AG04450 (cell line): ENCODE data around the gene PCYOX1L. TPM values are rescaled to one million over a fixed set of nuclear protein-coding genes. Genes with fewer than 3 reads are reported as not detected.

Experiments
- CTCF ChIA-PET: fragments of 300-600, 350-600 bp; formaldehyde crosslinking; extraction: SDS; loops from one replicate; lab custom pipeline; 2022; ENCODE audit warnings: antibody characterized with exemption, inconsistent platforms; lab: Charles Lee
- POLR2A ChIA-PET: fragments of 350-600 bp; formaldehyde crosslinking; extraction: SDS; loops from one replicate; lab custom pipeline; 2021; ENCODE audit warnings: antibody characterized with exemption, inconsistent platforms; lab: Yijun Ruan, JAX
- DNase-seq: peaks from one replicate; pipeline ENCODE4 v3.0.0-alpha.2; 2011; ENCODE audit warnings: low read depth, low spot score
- H3K27ac ChIP-seq: one replicate; pipeline ENCODE4 v1.5.1; 2012; ENCODE audit warnings: low read depth, low read length, control low read depth
- H3K27me3 ChIP-seq: one replicate; pipeline ENCODE4 v1.6.0; 2012; ENCODE audit warnings: low read length; ENCODE audit not compliant: control insufficient read depth, insufficient read depth
- H3K4me3 ChIP-seq: 2 replicates; pipeline ENCODE4 v1.5.1; 2011; ENCODE audit warnings: mild to moderate bottlenecking, low read depth, low read length, control low read depth
- H3K9me3 ChIP-seq: 2 replicates; pipeline ENCODE4 v1.5.1; 2012; ENCODE audit warnings: low read length; ENCODE audit not compliant: control insufficient read depth, insufficient read depth
- polyA plus RNA-seq: library from polyadenylated mRNA; depleted of rRNA; stranded (reverse); fragments of >200 nt; gene quantifications from 2 replicates; pipeline ENCODE4 v1.2.3, GENCODE V29; 2011
- TF ChIP-seq, protein P1 (sequence below): IDR thresholded peaks from 2 replicates; pipeline ENCODE4 v1.5.1; 2011; ENCODE audit warnings: low read depth, low read length, control low read depth, inconsistent platforms

PCYOX1L gene
- polyA plus RNA-seq, 1 experiment = 11.0 TPM

DNA sequence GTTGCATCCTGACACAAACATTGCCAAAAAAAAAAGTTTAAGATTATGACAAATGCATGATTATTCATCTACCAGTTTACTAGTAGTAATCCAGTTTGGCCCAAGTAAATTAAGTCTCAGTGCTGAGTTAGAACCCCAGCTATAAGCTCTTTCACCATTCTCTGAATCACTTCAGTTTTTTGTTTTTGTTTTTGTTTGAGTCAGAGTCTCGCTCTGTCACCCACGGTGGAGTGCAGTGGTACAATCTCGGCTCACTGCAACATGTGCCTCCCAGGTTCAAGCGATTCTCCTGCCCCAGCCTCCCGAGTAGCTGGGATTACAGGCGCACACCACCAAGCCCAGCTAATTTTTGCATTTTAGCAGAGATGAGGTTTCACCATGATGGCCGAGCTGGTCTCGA lies 1.5 kb upstream of the PCYOX1L start:
- Histone ChIP-seq H3K27me3 (no peaks in the 10 kb centered on the region), H3K9me3 (no peaks in the 10 kb centered on the region; the same call in 1 of the 2 replicates), H3K27ac (no peak overlapping the region), H3K4me3 (no peak overlapping the region)
- TF ChIP-seq, protein P1, sequence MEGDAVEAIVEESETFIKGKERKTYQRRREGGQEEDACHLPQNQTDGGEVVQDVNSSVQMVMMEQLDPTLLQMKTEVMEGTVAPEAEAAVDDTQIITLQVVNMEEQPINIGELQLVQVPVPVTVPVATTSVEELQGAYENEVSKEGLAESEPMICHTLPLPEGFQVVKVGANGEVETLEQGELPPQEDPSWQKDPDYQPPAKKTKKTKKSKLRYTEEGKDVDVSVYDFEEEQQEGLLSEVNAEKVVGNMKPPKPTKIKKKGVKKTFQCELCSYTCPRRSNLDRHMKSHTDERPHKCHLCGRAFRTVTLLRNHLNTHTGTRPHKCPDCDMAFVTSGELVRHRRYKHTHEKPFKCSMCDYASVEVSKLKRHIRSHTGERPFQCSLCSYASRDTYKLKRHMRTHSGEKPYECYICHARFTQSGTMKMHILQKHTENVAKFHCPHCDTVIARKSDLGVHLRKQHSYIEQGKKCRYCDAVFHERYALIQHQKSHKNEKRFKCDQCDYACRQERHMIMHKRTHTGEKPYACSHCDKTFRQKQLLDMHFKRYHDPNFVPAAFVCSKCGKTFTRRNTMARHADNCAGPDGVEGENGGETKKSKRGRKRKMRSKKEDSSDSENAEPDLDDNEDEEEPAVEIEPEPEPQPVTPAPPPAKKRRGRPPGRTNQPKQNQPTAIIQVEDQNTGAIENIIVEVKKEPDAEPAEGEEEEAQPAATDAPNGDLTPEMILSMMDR = no peak
- ChIA-PET POLR2A (no interaction called here), CTCF (interaction anchor here (0.5 to 4.6 kb wide), 5 partner anchors 11 to 231 kb away, joined by 3 to 36 read pairs (median 18); no protein-coding TSS in a partner anchor)
- no peak for DNase-seq

DNA sequence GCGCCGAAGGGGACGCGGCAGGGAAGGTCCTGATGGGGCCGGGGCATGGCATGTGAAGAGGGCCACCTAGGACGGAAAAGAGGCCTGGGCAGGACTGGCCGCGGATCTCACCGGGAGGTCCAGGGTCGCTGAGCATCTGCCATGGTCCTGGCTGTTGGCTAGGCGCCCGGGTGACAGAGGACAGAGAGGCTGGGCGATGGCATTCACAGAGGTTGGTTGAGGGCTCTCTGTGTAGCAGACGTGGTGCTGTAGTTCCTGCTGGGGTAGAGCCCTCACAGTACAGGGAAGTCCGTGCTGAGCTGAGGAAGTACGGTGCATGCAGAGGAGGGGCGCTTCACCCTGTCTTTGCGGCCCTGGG lies 427 bp downstream of the PCYOX1L start:
- H3K4me3 ChIP-seq = peak overlapping the region; percentile 79
- H3K9me3 ChIP-seq = no peaks in the 10 kb centered on the region; the same call in 1 of the 2 replicates
- TF ChIP-seq, protein P1 = no peak
- ChIA-PET POLR2A (interaction anchor here (0.6 to 1.3 kb wide), 9 partner anchors 12 to 266 kb away, joined by 3 to 8 read pairs (median 4); no protein-coding TSS in a partner anchor), CTCF (interaction anchor here (0.6 to 3.1 kb wide), 7 partner anchors 10 to 1028 kb away, joined by 3 to 26 read pairs (median 5); partner anchors contain the start of gene GRPEL2)
- no peak for DNase-seq
- peak overlapping the region; percentile 21 for H3K27ac ChIP-seq
- no peaks in the 10 kb centered on the region for H3K27me3 ChIP-seq

DNA sequence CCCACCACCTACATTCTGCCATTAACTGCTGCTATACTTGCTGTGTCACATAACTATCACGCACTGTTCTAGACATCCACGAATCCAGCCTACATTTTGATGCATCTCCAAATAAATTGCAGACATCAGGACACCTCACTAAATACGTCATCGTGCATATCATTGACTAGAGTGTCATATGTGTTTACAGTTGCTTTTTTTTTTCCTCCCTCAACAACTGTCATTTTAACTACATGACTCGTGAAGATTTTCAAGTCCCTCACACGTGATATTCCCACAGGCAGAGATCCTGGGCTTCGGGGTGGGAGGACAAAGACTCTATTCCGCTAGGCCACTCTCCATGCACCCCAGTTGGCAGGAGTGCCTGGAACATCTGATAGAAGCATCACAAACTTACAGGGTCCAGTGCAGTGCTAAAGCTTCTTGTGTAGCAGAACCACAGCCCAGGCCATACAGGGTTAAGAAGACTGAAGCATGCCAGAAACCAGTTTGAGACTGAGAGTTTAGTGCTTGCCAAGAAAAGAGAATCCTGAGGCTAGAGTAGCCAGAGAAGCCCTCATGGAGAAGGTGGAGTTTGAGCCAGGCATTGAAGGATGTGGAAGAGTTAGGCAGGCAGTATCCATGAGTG lies 1.1 kb downstream of the PCYOX1L start:
- DNase-seq = no peak
- TF ChIP-seq, protein P1 = no peak
- Histone ChIP-seq H3K4me3 (peak overlapping the region; percentile 79), H3K27me3 (no peaks in the 10 kb centered on the region), H3K27ac (no peak overlapping the region), H3K9me3 (no peaks in the 10 kb centered on the region; the same call in 1 of the 2 replicates)
- ChIA-PET CTCF (interaction anchor here (2.0 to 2.4 kb wide), 2 partner anchors 9 to 13 kb away, joined by 7 to 26 read pairs; no protein-coding TSS in a partner anchor), POLR2A (no interaction called here)

DNA sequence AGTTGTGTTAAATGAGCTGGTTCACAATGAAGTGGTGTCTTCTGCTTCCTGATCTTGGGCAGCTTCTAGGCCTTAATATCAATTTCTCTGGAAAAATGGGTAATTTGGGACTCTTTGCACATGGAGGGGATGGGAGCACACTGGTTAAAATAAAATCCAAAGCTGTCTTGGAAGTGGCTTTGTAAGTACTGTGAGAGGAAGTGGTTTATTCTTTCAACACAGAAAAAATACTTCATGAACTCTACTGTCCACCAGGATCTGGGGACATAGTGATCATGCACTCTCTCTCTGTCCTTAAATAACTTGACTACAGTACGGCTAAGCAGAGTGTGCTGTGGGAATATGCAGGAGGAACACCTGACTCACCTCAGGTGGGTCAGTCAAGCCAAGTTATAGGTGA lies 2.4 kb downstream of the PCYOX1L start:
- Histone ChIP-seq H3K27ac (no peak overlapping the region), H3K4me3 (no peak overlapping the region), H3K9me3 (no peaks in the 10 kb centered on the region; the same call in 1 of the 2 replicates), H3K27me3 (no peaks in the 10 kb centered on the region)
- DNase-seq = no peak
- CTCF ChIA-PET = interaction anchor here (1.0 to 2.0 kb wide), 3 partner anchors 7 to 42 kb away, joined by 3 to 7 read pairs (median 4); no protein-coding TSS in a partner anchor
- POLR2A ChIA-PET = no interaction called here
- TF ChIP-seq, protein P1 = no peak

DNA sequence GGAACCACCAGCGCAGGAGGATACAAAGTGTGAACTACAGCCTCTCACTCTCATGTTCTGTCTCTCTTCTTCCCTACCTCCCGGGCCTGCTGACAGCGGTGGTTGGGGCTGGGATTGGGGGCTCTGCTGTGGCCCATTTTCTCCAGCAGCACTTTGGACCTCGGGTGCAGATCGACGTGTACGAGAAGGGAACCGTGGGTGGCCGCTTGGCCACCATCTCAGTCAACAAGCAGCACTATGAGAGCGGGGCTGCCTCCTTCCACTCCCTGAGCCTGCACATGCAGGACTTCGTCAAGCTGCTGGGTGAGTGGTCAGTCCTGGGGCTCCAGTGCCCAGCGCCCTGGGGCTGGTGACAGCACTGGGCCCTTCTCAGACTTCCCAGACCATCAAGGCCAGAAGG lies 4.7 kb downstream of the PCYOX1L start:
- no peak for DNase-seq
- H3K4me3 ChIP-seq = no peak overlapping the region
- TF ChIP-seq, protein P1 = no peak
- CTCF ChIA-PET = interaction anchor here (1.8 kb wide), 1 partner anchor 9 kb away, joined by 6 read pairs; no protein-coding TSS in a partner anchor
- no peak overlapping the region for H3K27ac ChIP-seq
- no peaks in the 10 kb centered on the region for H3K27me3 ChIP-seq
- no peaks in the 10 kb centered on the region; the same call in 1 of the 2 replicates for H3K9me3 ChIP-seq
- POLR2A ChIA-PET = no interaction called here
